ENCODE data around the gene ERN1. TPM values are rescaled to one million over a fixed set of nuclear protein-coding genes. Genes with fewer than 3 reads are reported as not detected.
A peak's percentile ranks its signal among the peaks of the same experiment; 100 is the strongest.
"Not testable (repeated sequence)": the region's sequence is repeated elsewhere in the genome, so short reads cannot be mapped to it uniquely, and the experiment has no call there.

ERN1 gene
- total RNA-seq, 3 donors from 2014 or later = 16.2 to 29.3 (median 21.0) TPM

DNA sequence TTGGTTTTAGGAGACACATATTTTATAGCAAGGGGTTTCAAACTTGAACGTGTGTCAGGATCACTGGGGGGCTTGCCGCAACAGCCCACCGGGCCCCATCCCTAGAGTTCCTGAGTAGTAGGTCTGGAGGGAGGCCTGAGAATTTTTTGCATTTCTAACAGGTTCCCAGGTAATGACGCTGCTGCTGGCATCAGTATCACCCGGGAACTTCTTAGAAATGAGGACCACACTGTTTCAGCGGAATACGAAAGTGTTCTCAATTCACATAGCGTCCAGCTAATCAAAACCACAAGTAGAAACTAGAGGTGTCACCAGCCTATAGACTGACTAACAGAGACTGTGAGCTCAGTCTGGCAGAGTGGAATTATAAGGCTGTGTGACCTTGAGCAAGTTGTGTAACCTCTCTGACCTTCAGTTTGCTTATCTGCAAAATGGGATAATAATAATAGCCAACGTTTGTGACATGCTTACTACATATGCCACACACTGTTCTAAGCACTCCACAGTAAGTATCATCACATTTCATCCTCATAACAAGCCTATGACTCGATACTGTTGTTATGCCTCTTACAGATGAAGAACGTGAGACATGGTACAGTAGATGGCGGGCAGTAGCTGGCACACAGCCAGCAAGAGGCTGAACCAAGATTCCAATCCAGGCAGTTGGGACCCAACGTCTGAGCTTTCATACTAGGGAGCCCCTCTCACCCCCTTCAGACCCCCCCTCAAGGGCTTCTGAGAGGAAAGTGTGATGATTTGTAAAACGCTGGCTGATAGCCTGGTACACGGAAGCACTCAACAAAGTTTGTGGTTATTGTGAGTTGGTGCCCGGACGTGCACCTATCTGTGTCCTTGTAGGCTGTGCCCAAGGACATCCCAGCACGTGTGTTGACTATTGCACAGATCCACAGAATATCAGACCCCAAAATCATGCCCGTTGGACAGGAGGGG, 104.9 kb downstream of the ERN1 start:
- no peaks in the 10 kb centered on the region for H3K27me3 Mint-ChIP-seq (ENCODE audit: low read depth)

DNA sequence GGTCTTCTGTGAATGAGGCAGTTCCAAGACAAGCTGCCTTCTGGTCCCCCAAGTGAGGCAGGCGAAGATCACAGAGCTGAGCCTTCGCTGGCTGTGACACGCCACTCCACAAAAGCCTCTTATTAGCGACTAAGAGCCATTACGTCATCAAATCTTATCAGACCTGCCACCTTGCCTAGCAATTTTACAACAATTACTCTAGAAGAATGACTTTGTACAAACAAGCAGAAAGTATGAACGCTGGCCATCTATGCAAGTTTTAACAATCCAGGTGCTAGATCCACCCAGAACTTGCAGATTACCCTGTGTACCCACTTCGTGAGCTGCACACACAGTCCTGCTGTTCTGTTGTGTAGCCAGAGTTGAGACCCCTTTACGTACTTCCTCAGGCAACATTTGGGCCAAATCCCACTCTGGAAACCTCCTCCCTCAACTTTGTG, 105.7 kb downstream of the ERN1 start:
- Mint-ChIP-seq H3K9me3 (no peaks in the 10 kb centered on the region), H3K27me3 (ENCODE audit: low read depth) (no peaks in the 10 kb centered on the region), H3K4me1 (ENCODE audit: low read depth) (peaks cover 60% of the 10 kb centered on the region), H3K36me3 (ENCODE audit: insufficient read depth) (no peaks in the 10 kb centered on the region), H3K4me3 (peak overlapping the region; percentile 21)
- no peak for DNase-seq
- ATAC-seq = no peak

More for the DNA sequence above, 104.9 kb downstream of the ERN1 start:
- H3K4me3 Mint-ChIP-seq = peak overlapping the region; percentile 66
- no peaks in the 10 kb centered on the region for H3K36me3 Mint-ChIP-seq (ENCODE audit: insufficient read depth)
- DNase-seq (peak; percentile 38), ATAC-seq (peak; percentile 38 to 45)
- no peaks in the 10 kb centered on the region for H3K9me3 Mint-ChIP-seq
- peaks cover 60% of the 10 kb centered on the region for H3K4me1 Mint-ChIP-seq (ENCODE audit: low read depth)

DNA sequence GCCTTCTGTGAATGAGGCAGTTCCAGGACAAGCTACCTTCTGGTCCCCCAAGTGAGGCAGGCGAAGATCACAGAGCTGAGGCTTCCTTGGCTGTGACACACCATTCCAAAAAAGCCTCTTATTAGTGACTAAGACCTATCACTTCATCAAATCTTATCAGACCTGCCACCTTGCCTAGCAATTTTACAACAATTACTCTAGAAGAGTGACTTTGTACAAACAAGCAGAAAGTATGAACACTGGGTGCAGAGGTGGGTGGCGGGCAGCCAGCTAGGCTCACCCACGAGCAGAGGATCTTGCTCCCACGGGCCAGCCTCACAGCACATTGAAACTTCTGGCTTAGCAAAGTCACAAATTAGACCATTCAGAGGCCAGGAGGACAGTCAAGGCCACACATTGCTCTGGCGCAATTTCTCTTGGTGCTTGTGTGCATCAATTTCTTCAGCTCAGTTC, 107.3 kb downstream of the ERN1 start:
- Mint-ChIP-seq H3K4me3 (peak overlapping the region; percentile 46), H3K36me3 (ENCODE audit: insufficient read depth) (peaks cover 2% of the 10 kb centered on the region), H3K9me3 (no peaks in the 10 kb centered on the region), H3K27me3 (ENCODE audit: low read depth) (no peaks in the 10 kb centered on the region), H3K4me1 (ENCODE audit: low read depth) (peaks cover 67% of the 10 kb centered on the region)
- ATAC-seq (no peak), DNase-seq (no peak)

DNA sequence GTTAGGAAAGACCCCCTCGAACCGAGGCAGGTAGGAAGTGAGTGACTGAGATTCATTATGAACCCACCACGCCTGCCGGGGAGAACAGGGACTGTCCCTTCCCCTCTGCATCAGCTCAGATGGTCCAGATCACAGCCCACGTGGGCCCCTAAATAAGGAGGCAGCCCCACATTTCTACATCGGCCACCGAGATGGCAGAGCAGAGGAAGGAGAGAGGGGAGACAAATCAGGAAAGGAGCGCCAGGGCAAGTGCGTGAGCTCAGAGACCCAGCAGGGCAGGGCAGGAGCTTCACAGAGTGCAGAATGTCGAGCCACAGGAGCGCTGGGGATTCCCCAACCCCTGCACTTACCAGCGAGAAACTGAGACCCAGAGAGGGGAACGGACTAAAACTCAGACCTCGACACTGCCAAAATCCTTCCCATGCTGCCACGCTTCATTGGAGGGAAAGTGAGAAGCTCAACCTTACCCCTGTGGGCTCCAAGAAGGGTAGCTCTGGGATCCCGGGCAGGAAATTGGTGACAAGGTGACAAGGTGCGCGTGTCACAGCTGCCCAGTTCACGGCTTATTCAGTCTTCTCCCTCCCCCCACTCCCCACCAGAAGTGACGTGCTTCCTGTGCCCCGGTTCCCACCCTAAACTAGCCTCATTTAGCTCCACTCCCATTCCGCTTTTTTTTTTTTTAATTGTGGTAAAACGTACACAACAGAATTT, 109.7 kb downstream of the ERN1 start, which contains the start of gene ICAM2:
ICAM2 (minus strand) TSS at position 578 of the 711 bp plus-strand sequence. CDS start 13,942 bp downstream, outside the sequence.
- ATAC-seq (peak; percentile 77 to 78), DNase-seq (peak; percentile 83)
- H3K36me3 Mint-ChIP-seq (ENCODE audit: insufficient read depth) = peaks cover 4% of the 10 kb centered on the region
- no peaks in the 10 kb centered on the region for H3K27me3 Mint-ChIP-seq (ENCODE audit: low read depth)
- H3K4me3 Mint-ChIP-seq = peak within 1 kb of the TSS; percentile 95
- H3K9me3 Mint-ChIP-seq = no peaks in the 10 kb centered on the region
- H3K4me1 Mint-ChIP-seq (ENCODE audit: low read depth) = peaks cover 70% of the 10 kb centered on the region

DNA sequence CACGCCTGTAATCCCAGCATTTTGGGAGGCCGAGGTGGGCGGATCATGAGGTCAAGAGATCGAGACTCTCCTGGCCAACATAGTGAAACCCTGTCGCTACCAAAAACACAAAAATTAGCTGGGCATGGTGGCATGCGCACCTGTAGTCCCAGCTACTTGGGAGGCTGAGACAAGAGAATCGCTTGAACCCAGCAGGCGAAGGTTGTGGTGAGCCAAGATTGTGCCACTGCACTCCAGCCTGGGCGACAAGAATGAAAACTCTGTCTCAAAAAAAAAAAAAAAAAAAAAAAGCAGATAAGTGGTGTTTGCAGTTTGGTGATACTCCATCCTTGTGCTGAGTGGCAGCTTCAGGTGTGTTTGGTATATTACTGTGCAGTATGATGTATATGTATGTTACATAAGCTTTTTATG, 110.4 kb downstream of the ERN1 start:
- not testable (repeated sequence) for DNase-seq; H3K36me3 Mint-ChIP-seq (ENCODE audit: insufficient read depth); H3K27me3 Mint-ChIP-seq (ENCODE audit: low read depth); H3K9me3 Mint-ChIP-seq
- peak overlapping the region; percentile 95 for H3K4me3 Mint-ChIP-seq
- ATAC-seq = peak; percentile 8 to 12
- peaks cover 68% of the 10 kb centered on the region for H3K4me1 Mint-ChIP-seq (ENCODE audit: low read depth)

DNA sequence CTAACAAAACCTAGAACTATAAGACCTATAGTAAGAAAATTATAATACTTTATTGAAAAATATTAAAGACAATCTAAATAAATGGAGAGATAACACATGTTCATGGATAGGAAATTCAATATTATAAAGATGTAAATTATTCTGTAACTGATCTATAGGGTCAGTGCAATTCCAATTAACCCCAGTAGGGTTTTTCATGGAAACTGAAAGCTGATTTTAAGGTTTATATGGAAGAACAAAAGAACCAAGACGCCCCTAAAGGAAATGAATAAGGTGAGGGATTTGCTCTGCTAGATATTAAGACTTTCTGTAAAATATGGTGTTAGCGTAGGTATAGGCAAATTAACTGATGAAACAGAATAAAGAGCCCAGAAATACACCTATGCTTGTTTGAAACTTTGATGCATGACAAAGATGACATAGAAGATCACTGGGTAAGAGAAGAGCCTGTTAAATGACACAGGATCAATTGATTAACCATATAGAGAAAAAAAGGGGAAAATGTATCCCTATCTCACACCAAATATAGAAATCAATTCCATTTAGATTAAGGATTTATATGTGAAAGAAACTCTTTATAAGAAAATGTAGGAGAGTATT, 112.5 kb downstream of the ERN1 start:
- Mint-ChIP-seq H3K4me3 (peak overlapping the region; percentile 95), H3K4me1 (ENCODE audit: low read depth) (peaks cover 70% of the 10 kb centered on the region), H3K9me3 (no peaks in the 10 kb centered on the region), H3K27me3 (ENCODE audit: low read depth) (no peaks in the 10 kb centered on the region), H3K36me3 (ENCODE audit: insufficient read depth) (peaks cover 6% of the 10 kb centered on the region)
- ATAC-seq = no peak
- DNase-seq = no peak

DNA sequence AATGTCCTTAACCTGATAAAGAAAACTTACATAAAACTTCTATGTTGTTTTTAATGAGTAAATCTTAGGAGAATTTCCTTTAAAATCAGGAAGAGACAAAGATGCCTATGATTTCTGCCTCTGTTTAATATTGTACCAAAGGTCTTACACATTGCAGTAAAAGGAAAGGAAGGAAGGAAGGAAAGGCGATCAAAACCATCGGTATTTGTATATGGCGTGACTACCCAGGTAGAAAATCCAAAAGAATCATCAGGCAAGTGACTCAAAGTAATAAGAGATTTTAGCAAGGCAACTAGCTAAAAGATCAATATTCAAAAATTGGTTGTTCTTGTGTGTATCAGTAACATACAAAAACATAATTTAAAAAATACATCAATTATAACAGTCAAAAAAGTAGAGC, 113.0 kb downstream of the ERN1 start:
- H3K27me3 Mint-ChIP-seq (ENCODE audit: low read depth) = no peaks in the 10 kb centered on the region
- DNase-seq = no peak
- no peaks in the 10 kb centered on the region for H3K9me3 Mint-ChIP-seq
- peaks cover 7% of the 10 kb centered on the region for H3K36me3 Mint-ChIP-seq (ENCODE audit: insufficient read depth)
- no peak for ATAC-seq
- peak overlapping the region; percentile 79 for H3K4me3 Mint-ChIP-seq
- H3K4me1 Mint-ChIP-seq (ENCODE audit: low read depth) = peaks cover 65% of the 10 kb centered on the region

DNA sequence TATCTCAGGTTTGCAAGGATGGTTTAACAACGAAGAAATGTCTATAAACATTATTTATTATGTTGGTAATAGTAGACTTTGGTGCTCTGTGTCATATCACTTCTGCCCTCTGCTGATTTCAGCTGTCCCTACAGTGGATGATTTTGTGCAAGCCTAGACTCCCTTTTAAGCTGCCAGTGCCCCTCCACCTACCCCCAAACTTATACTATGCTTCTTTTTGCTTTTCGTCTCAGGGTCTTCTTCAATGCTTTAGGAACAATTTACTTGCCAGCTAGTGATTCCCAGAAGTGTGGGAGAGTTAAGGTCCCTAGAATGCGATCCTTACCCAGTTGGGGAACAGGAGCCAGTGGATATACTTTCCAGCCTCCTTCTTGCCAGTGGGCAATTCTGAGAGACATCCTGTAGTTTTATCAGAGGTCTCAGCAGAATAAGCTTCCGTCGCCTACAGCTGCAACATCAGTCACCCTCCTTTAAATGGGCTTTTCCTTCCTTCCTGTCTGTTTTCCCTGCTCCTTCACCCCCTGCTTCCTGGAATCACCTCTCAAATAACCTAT, 113.6 kb downstream of the ERN1 start:
- no peak for ATAC-seq

DNA sequence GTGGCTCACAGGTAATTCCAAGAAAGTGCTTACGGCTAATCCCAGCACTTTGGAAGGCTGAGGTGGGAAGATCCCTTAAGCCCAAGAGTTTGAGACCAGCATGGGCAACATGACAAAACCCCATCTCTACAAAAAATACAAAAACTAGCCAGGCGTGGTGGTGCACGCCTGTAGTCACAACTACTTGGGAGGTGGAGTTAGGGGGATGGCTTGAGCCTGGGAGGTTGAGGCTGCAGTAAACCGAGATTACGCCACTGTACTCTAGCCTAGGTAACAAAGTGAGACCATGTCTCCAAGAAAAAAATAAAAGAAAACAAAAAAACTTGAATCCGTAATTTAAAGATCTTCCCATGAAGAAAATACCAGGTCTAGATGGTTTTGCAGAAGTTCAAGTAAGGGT, 114.5 kb downstream of the ERN1 start:
- no peaks in the 10 kb centered on the region for H3K9me3 Mint-ChIP-seq
- H3K4me3 Mint-ChIP-seq = peak overlapping the region; percentile 58
- DNase-seq (no peak), ATAC-seq (no peak)
- no peaks in the 10 kb centered on the region for H3K27me3 Mint-ChIP-seq (ENCODE audit: low read depth)
- H3K4me1 Mint-ChIP-seq (ENCODE audit: low read depth) = peaks cover 69% of the 10 kb centered on the region
- H3K36me3 Mint-ChIP-seq (ENCODE audit: insufficient read depth) = peaks cover 16% of the 10 kb centered on the region

More for the DNA sequence above, 113.6 kb downstream of the ERN1 start:
- no peak for DNase-seq
- H3K4me1 Mint-ChIP-seq (ENCODE audit: low read depth) = peaks cover 68% of the 10 kb centered on the region
- no peaks in the 10 kb centered on the region for H3K27me3 Mint-ChIP-seq (ENCODE audit: low read depth)
- peaks cover 11% of the 10 kb centered on the region for H3K36me3 Mint-ChIP-seq (ENCODE audit: insufficient read depth)
- peak overlapping the region; percentile 79 for H3K4me3 Mint-ChIP-seq
- no peaks in the 10 kb centered on the region for H3K9me3 Mint-ChIP-seq

DNA sequence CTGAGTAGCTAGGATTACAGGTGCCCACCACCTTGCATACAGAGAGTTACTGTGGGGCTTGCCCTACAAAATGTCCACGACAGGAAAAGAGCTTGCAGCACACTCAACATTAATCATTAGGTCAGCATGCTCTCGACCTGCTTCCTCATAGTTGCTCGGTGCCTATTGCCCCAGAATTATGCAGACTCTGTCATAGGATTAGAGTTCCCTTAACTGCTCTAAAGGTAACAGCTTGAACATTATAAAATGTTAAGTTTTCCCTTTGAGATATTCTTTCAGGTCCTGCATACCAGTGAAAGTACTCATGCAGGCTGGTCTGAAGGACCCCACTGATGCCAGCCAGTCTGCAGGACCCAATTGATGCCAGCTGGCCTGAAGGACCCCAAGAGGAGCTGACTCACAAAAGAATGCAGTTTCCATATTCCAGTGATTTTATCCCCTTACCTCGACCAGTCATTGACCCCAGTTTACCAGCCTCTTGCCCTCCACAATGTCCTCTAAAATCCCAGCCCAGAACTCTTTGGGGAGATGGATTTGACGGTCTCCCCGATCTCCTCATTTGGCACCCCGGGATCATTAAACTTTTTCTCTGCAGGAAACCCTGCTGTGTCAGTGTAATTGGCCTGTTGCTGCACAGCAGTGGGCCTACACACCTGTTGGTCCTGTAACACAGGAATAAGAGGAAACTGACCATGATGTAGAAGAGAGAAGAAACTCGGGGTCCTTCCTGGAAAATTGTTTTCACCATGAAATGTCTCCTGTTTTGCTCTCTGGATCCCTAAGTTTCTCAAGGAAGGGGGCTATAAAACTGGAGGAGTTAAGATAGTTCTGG, 120.2 kb downstream of the ERN1 start:
- Mint-ChIP-seq H3K4me3 (no peak overlapping the region), H3K36me3 (ENCODE audit: insufficient read depth) (peaks cover 18% of the 10 kb centered on the region), H3K4me1 (ENCODE audit: low read depth) (peaks cover 73% of the 10 kb centered on the region), H3K27me3 (ENCODE audit: low read depth) (no peaks in the 10 kb centered on the region), H3K9me3 (no peaks in the 10 kb centered on the region)
- ATAC-seq (no peak), DNase-seq (no peak)

DNA sequence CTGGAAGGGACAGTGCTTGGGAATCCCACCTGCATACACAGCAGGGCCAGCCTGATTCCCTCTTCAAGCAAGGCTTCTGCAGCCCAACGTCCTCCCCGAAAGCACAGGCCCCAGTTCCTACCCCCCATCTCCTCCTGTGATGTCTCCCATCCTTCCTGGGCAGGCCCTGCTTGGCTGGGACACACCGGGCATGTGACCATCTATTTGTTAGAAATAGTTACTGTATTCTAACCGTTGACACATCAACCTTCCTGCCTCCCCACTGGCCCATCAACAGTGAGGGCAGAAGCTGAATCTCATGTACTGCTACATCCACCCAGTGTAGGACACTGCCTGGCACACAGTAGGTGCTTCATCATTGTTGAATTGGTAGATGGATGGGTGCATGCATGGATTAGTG, 121.1 kb downstream of the ERN1 start:
- Mint-ChIP-seq H3K4me3 (no peak overlapping the region), H3K36me3 (ENCODE audit: insufficient read depth) (peaks cover 24% of the 10 kb centered on the region), H3K27me3 (ENCODE audit: low read depth) (no peaks in the 10 kb centered on the region), H3K4me1 (ENCODE audit: low read depth) (peaks cover 66% of the 10 kb centered on the region), H3K9me3 (no peaks in the 10 kb centered on the region)
- ATAC-seq (no peak), DNase-seq (no peak)

DNA sequence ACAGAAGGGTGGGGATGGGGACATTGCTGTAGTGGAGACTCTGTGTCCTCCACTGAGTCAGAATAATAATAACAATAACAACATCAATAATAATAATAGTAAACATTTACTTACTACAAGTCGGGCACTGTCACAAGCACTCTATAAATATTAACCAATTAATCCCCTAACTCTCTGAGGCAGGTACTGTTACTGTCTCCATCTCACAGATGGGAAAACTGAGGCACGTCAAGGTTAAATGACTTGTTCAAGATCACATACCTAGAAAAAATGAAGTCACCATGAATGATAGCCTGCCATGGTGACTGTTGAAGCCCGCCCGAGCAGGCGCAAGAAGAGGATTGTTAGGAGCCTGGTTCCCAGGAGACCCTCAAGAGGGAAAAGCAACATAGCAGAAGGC, 121.6 kb downstream of the ERN1 start:
- Mint-ChIP-seq H3K27me3 (ENCODE audit: low read depth) (no peaks in the 10 kb centered on the region), H3K9me3 (no peaks in the 10 kb centered on the region), H3K36me3 (ENCODE audit: insufficient read depth) (peaks cover 28% of the 10 kb centered on the region), H3K4me3 (no peak overlapping the region), H3K4me1 (ENCODE audit: low read depth) (peaks cover 62% of the 10 kb centered on the region)
- ATAC-seq = no peak
- DNase-seq = no peak

DNA sequence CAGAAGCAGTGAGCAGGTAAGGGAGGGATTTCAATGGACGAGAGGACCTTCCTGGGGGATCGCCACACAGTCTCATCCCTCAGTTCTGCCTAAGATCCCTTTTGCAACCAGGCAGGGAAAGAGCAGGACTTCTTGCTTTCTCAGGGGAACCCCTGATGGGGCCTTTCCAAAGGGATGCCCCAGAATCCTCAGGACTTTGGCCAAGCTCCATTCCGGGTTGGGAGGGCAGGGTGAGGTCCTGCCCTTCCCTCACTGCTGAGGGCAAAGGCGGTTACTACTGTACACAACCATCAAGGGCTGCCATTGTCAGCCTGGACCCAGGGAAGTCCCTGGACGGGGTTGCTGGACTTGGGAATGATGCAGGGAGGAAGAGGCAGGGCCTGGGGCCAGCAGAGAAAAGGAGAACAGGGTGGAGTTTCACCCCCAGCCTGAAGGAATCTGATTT, 122.1 kb downstream of the ERN1 start:
- Mint-ChIP-seq H3K9me3 (no peaks in the 10 kb centered on the region), H3K4me3 (no peak overlapping the region), H3K36me3 (ENCODE audit: insufficient read depth) (peaks cover 29% of the 10 kb centered on the region), H3K4me1 (ENCODE audit: low read depth) (peaks cover 57% of the 10 kb centered on the region), H3K27me3 (ENCODE audit: low read depth) (no peaks in the 10 kb centered on the region)
- ATAC-seq = no peak
- DNase-seq = no peak

Measured in activated T-cell treated with anti-CD3 and anti-CD28 coated beads, Interleukin-2, amount 50 U/mL, for 4 hours (primary cell).